Prostate gland (tissue), 2 donors: ENCODE results near the gene FAF2. TPM values are rescaled to one million over a fixed set of nuclear protein-coding genes. Genes with fewer than 3 reads are reported as not detected.

ENCODE experiments used
- DNase-seq: peaks from one replicate; pipeline ENCODE4 v3.0.0-alpha.2; 2019; ENCODE audit warnings: low spot score
- H3K27ac ChIP-seq, 2 donors: fragments of 200-600 bp; sonication (generic); 2 replicates each; pipeline ENCODE4 v1.5.1; 2017 to 2019
- H3K27me3 ChIP-seq: fragments of 200-600 bp; sonication (generic); replicated peaks from 2 replicates; pipeline ENCODE4 v1.5.1; 2019; ENCODE audit not compliant: insufficient read depth
- H3K36me3 ChIP-seq, 2 donors: fragments of 200-600 bp; sonication (generic); 1 replicate in 1 of 2; 2 replicates in 1 of 2; pipeline versions ENCODE4 v1.5.1 to v1.8.1; 2017 to 2019
- H3K4me1 ChIP-seq: fragments of 200-600 bp; sonication (generic); replicated peaks from 2 replicates; pipeline ENCODE4 v1.5.1; 2019
- H3K4me3 ChIP-seq, 2 donors: fragments of 200-600 bp; sonication (generic); 2 replicates each; pipeline ENCODE4 v1.5.1; 2017 to 2019
- H3K9me3 ChIP-seq: fragments of 200-600 bp; sonication (generic); 2 replicates; pipeline ENCODE4 v1.5.1; 2017
- CTCF ChIP-seq, 4 experiments: fragments of 200-600 bp in 2 of 4; fragments of 450-650 bp in 2 of 4; sonication (generic) in 2 of 4; IDR thresholded peaks; 1 replicate in 3 of 4; 2 replicates in 1 of 4; pipeline ENCODE4 v1.5.1; 2016 to 2019; ENCODE audit warnings: antibody characterized with exemption in 4 of 4, mild to moderate bottlenecking in 2 of 4, moderate library complexity in 2 of 4
- POLR2A ChIP-seq: fragments of 450-650 bp; IDR thresholded peaks from one replicate; pipeline ENCODE4 v1.6.1; 2016; ENCODE audit warnings: antibody characterized with exemption, mild to moderate bottlenecking
- POLR2AphosphoS5 ChIP-seq: sonication (generic); formaldehyde crosslinking; IDR thresholded peaks from one replicate; pipeline ENCODE4 v1.6.1; 2017; ENCODE audit warnings: antibody characterized with exemption
- WGBS: methylation state at CpG from one replicate; pipeline ENCODE4 v1.1.5; 2018; 5-methylcytosine and 5-hydroxymethylcytosine counted together
- intact Hi-C: fragments of 100-400 bp; cut with DNase I; formaldehyde crosslinking; loops from one replicate; pipeline ENCODE4 v1.14.2; 2022
- total RNA-seq, 2 donors: library from RNA; depleted of rRNA; stranded (reverse); fragments of >200 nt; gene quantifications; one replicate each; pipeline ENCODE4 v1.1.0, GENCODE V29; 2016

The FAF2 gene, protein sequence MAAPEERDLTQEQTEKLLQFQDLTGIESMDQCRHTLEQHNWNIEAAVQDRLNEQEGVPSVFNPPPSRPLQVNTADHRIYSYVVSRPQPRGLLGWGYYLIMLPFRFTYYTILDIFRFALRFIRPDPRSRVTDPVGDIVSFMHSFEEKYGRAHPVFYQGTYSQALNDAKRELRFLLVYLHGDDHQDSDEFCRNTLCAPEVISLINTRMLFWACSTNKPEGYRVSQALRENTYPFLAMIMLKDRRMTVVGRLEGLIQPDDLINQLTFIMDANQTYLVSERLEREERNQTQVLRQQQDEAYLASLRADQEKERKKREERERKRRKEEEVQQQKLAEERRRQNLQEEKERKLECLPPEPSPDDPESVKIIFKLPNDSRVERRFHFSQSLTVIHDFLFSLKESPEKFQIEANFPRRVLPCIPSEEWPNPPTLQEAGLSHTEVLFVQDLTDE
- total RNA-seq: 10 to 100 TPM; 36.8 to 43.5 TPM

DNA sequence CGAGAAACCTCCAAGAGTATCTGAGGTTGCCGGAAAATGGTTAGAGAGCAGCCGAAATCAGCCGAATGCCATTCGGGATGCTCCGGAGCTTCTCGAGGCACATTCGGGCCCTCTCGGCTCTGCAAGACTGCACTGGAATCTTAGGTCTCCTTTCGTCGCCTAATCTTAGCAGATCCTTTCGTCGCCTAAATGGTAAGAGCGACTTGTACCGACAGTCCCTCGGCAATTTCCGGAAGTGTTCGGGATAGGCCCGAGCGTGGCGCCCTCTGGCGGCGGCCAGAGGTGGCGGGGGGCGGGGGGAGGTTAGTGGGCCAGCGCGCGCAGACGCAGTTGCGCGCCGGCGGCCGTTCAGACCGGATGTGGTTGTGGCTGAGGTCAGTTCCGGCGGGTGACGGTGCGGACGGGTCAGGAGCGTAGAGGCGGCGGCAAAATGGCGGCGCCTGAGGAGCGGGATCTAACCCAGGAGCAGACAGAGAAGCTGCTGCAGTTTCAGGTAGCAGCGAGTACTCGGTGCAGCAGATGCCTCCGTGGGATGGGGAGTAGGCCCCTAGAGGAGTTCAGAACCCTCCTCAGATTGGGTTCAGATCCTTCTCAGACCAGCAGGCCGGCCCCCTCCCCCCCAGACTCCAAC is at the start of gene FAF2:
Gene FAF2, plus strand, starts transcription at position 408 of the 631 bp plus-strand sequence. Its CDS starts 23 bp downstream, at position 431.
- TF ChIP-seq POLR2A (peak; percentile 64), CTCF (IDR thresholded peaks at IDR 0.05) (peak; percentile 98 to 100 (median 100)), POLR2AphosphoS5 (peak; percentile 97)
- Histone ChIP-seq H3K4me3 (peak within 1 kb of the TSS; percentile 92), H3K27ac (peak within 1 kb of the TSS; percentile 94 to 95), H3K9me3 (no peaks in the 10 kb centered on the region), H3K27me3 (no peaks in the 10 kb centered on the region), H3K4me1 (peaks cover 11% of the 10 kb centered on the region), H3K36me3 (no peaks in the 10 kb centered on the region)
- intact Hi-C loops: loop anchor here (2.0 kb wide), 2 partner anchors 31 to 89 kb away; partner anchors contain the start of genes CLTB and RNF44
- DNase-seq: peak; percentile 96
- WGBS: 0% methylated on average over 48 of the region's 50 CpGs

DNA sequence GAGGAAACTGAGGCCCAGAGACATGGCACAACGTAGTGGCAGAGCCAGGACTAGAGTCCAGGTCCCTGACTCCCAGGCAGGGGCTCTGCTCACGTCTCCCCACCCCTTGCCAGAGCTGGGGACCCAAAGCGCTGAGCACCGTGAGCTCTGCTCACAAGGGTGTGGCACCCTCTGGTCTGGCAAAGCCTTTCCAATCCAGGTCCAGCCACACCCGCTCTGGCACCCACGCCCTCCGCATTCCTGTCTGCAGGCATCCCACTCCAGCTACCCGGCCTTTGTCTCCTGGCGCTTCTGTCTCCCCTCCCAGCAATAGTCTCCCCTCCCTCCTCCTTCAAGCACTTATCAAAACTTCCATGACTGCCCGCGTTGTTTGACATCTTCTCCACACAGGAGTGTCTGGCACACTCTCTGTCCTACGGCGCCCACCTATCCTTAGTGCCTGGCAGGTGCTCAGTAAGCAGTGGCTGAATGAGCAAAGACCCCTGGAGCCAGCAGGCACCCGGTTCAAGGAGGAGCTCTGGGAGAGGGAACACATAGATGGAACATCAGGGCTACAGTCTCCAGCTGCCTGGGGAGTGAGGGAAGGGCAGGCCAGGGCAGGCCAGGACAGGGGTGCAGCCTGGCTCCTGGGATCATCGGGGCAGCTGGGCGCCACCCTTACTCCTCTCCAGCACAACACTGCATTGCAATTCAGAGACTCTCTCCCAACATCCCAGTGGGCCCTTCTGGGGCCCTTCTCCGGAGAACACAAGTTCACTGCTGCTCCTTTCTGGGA is 47.6 kb upstream of the FAF2 start:
- Histone ChIP-seq H3K27ac (no peak overlapping the region), H3K4me3 (no peak overlapping the region), H3K9me3 (no peaks in the 10 kb centered on the region), H3K27me3 (no peaks in the 10 kb centered on the region), H3K36me3 (no peaks in the 10 kb centered on the region), H3K4me1 (no peaks in the 10 kb centered on the region)
- WGBS: 60% methylated on average over 17 of the region's 17 CpGs
- no peak for DNase-seq
- intact Hi-C loops: no loop called here
- no peak for TF ChIP-seq CTCF (IDR thresholded peaks at IDR 0.05)
- no peak for TF ChIP-seq POLR2A
- TF ChIP-seq POLR2AphosphoS5: no peak

DNA sequence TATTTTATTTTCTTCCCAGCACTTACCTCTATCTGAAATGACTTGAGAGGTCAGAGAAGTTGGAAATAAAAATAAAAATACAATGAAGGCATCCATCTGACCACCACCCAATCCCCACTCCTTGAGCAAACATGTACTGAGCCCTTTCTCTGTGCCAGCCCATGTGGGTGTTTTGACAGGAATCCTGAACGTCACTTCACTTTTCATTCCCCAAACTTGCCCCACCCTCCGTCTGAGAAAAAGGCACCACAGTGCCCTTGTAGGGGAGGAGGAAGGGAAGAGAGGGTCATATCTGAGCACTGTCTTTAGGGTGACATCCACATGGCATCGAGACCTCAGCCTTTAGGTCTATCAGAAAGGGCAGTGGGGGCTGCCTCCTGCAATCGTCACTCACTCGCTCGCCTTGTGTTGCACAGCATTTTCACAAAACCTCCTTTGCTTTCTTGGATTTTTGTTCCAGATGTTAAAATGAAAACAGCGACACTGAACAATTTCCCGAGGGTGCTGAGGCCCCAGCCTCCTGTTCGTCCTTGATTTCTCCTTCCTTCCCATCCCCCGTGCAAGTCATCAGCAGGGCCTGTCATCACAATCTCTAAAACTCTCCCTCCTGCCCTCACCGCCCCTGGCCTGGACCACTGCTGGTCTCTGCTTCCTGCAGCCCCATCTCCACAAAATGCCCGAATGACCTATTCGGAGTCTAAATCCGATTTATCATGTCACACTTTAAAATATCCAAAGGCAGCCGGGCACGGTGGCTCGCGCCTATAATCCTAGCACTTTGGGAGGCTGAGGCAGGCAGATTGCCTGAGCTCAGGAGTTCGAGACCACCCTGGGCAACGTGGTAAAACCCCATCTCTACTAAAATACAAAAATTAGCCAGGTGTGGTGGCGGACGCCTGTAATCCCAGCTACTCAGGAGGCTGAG is 46.6 kb upstream of the FAF2 start:
- H3K9me3 ChIP-seq: no peaks in the 10 kb centered on the region
- no peaks in the 10 kb centered on the region for H3K27me3 ChIP-seq
- TF ChIP-seq POLR2AphosphoS5: no peak
- no peak for TF ChIP-seq POLR2A
- TF ChIP-seq CTCF (IDR thresholded peaks at IDR 0.05): no peak
- H3K27ac ChIP-seq: no peak overlapping the region
- 88% methylated on average over 22 of the region's 22 CpGs for WGBS
- intact Hi-C loops: no loop called here
- no peaks in the 10 kb centered on the region for H3K4me1 ChIP-seq
- DNase-seq: no peak
- H3K4me3 ChIP-seq: no peak overlapping the region
- peaks cover 0 to under 1% of the 10 kb centered on the region in 2 donors for H3K36me3 ChIP-seq

GRCh38 chr5:176405656-176406435 is 42.3 kb upstream of the FAF2 start:
- H3K4me3 ChIP-seq: no peak overlapping the region
- WGBS: 81% methylated on average over 20 of the region's 20 CpGs
- intact Hi-C loops: no loop called here
- no peak overlapping the region for H3K27ac ChIP-seq
- no peaks in the 10 kb centered on the region for H3K4me1 ChIP-seq
- DNase-seq: no peak
- no peaks in the 10 kb centered on the region for H3K9me3 ChIP-seq
- no peak for TF ChIP-seq CTCF (IDR thresholded peaks at IDR 0.05)
- no peak for TF ChIP-seq POLR2AphosphoS5
- TF ChIP-seq POLR2A: no peak
- no peaks in the 10 kb centered on the region for H3K27me3 ChIP-seq
- peaks cover 0 to 2% of the 10 kb centered on the region in 2 donors for H3K36me3 ChIP-seq
